Measurements from ENCODE around the gene RNPEPL1.

Gene RNPEPL1

DNA sequence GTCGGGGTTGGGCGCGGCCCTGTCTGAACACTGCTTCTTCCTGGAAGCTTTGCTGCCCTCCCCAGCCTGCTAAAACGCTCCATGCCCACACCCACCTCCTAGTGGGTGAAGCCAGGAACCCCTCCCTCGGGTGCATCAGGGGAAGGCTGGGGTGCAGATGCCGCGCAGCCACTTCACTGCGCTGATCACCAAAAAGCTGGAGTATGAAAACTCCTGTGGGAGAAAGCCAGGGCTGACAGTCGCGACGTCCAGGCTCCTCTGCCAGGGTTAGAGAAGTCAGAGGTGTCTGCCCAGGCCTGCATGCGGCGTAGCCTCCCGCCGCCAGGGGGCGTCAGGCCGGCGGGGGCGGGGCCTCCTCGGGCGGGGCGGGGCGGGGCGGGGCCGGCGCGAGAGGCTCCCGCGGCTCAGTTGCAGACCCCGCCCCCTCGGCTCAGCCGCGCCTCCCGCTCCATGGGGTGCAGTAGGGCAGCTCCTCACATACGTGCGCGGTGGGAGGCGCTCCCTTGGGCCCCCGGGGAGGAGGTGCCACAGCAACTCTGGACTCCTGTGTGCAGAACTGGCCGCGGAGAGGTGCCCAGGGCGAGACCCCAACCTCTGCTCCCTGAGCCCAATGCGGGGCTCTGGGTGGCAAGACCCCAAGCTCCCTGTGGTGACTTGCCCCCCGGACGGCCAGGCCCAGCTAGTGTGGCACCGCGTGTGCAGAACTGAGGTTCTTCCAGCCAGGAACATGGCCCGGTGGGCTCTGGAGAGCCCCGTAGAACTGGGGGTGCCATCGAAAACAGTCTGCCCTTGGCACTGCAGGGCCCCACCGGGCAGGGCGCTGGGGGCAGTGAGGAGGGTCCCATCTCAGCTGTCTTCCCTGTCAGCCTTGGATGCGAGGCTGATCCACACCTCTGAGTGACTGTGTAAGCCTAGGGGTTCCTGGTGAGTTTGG lies 1.8 kb upstream of the RNPEPL1 start:
- H3K27me3 ChIP-seq (ENCODE audit: control insufficient read depth in 3 of 3, insufficient read depth in 3 of 3, low read depth in 1 of 3, low read length in 3 of 3), result peaks cover 0 to 32% (median 16%) of the 10 kb centered on the region in 3 experiments
- peaks cover 0 to 8% of the 10 kb centered on the region in 2 donors for H3K36me3 ChIP-seq (replicated peaks in 1 of 2; ENCODE audit: control insufficient read depth in 2 of 2, insufficient read depth in 2 of 2, low read length in 2 of 2)
- H3K23ac ChIP-seq (ENCODE audit: low read depth, low read length, poor library complexity), result peak overlapping the region; percentile 93
- WGBS, 2 donors (ENCODE audit: extremely low coverage in 2 of 2, insufficient read length in 2 of 2, insufficient replicate concordance in 1 of 2), result no CpG with 5 or more reads among the region's 53 CpGs
- H3K79me1 ChIP-seq (ENCODE audit: low read depth, low read length), result peaks cover 2% of the 10 kb centered on the region
- peak overlapping the region; percentile 52 for H3K4me2 ChIP-seq (ENCODE audit: insufficient read depth, low read length, poor library complexity, severe bottlenecking)
- peak overlapping the region; percentile 96 for H3K4ac ChIP-seq (ENCODE audit: low read length)
- H3K14ac ChIP-seq (ENCODE audit: low read length), result peak overlapping the region; percentile 4
- H2BK5ac ChIP-seq (ENCODE audit: low read length), result peak overlapping the region; percentile 87
- no peak overlapping the region for H4K8ac ChIP-seq (ENCODE audit: low read depth, low read length)
- peak overlapping the region; percentile 53 for H4K91ac ChIP-seq (ENCODE audit: low read depth, low read length, poor library complexity)
- H3K4me3 ChIP-seq (ENCODE audit: low read length in 2 of 2), result peak overlapping the region; percentile 4 to 57
- H3K27ac ChIP-seq (replicated peaks; ENCODE audit: low read length), result no peak overlapping the region
- peak overlapping the region; percentile 97 for H2BK15ac ChIP-seq (ENCODE audit: low read length)
- H2AFZ ChIP-seq (ENCODE audit: low read length), result peak overlapping the region; percentile 92
- H3K18ac ChIP-seq (ENCODE audit: low read length), result peak overlapping the region; percentile 96
- peak overlapping the region; percentile 72 for H3K9ac ChIP-seq (ENCODE audit: low read depth, low read length, poor library complexity)
- H2AK5ac ChIP-seq (ENCODE audit: low read depth, low read length), result peak overlapping the region; percentile 98
- H3K9me3 ChIP-seq (replicated peaks in 1 of 2; ENCODE audit: control insufficient read depth in 2 of 2, insufficient read depth in 1 of 2, low read depth in 1 of 2, low read length in 2 of 2), result peaks cover 0 to 4% of the 10 kb centered on the region in 2 donors
- peak overlapping the region; percentile 94 for H2BK12ac ChIP-seq (ENCODE audit: low read length)
- H2BK120ac ChIP-seq (ENCODE audit: low read depth, low read length), result peak overlapping the region; percentile 74
- DNase-seq (ENCODE audit: low spot score), result peak; percentile 73
- H3K4me1 ChIP-seq (ENCODE audit: control insufficient read depth in 2 of 2, insufficient read depth in 1 of 2, low read depth in 1 of 2, low read length in 2 of 2), result peaks cover 25 to 28% of the 10 kb centered on the region in 2 donors

DNA sequence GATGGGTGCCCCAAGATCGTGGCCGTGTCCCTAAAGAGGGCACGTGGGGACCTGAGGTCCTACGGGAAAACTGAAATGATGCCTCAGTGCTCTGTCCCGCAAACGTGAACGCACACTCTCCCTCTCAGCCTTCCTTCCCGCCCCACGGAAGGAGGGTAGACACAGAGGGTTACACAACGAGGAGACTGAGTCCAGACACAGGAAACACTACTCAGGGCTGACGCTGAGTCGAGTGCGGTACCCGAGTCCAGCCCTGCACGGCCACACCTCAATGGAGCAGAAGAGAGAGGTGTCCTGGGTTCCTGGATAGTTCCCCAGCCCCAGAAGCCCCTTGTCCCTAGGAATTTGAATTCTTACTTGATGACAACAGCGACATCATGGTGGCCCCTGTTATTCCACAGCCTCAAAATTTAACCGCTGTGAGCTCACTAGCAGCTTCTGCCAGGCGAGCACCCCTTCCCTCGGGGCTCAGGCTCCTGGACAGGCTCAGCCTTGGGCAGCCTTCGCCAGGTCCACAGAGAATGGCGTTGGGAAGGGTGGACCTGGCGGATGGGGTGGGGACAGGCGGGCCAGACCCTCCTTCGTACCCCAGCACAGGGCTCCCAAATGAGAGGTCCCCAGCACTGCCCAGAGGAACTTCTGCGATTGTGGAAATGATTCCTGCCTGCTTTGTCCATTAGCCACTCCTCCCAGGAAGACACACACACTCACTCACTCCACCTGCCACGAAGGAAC lies 980 bp upstream of the RNPEPL1 start:
- H2BK15ac ChIP-seq (ENCODE audit: low read length), result peak overlapping the region; percentile 97
- H3K79me1 ChIP-seq (ENCODE audit: low read depth, low read length), result peaks cover 2% of the 10 kb centered on the region
- peaks cover 0 to 32% (median 16%) of the 10 kb centered on the region in 3 experiments for H3K27me3 ChIP-seq (ENCODE audit: control insufficient read depth in 3 of 3, insufficient read depth in 3 of 3, low read depth in 1 of 3, low read length in 3 of 3)
- H2BK5ac ChIP-seq (ENCODE audit: low read length), result peak overlapping the region; percentile 87
- no peak overlapping the region for H4K8ac ChIP-seq (ENCODE audit: low read depth, low read length)
- H2AFZ ChIP-seq (ENCODE audit: low read length), result peak overlapping the region; percentile 97
- no peak overlapping the region for H3K27ac ChIP-seq (replicated peaks; ENCODE audit: low read length)
- peak overlapping the region; percentile 96 for H3K18ac ChIP-seq (ENCODE audit: low read length)
- H2BK12ac ChIP-seq (ENCODE audit: low read length), result peak overlapping the region; percentile 94
- H3K4ac ChIP-seq (ENCODE audit: low read length), result peak overlapping the region; percentile 53
- H3K9ac ChIP-seq (ENCODE audit: low read depth, low read length, poor library complexity), result peak overlapping the region; percentile 88
- no CpG with 5 or more reads among the region's 26 CpGs for WGBS, 2 donors (ENCODE audit: extremely low coverage in 2 of 2, insufficient read length in 2 of 2, insufficient replicate concordance in 1 of 2)
- H3K4me1 ChIP-seq (ENCODE audit: control insufficient read depth in 2 of 2, insufficient read depth in 1 of 2, low read depth in 1 of 2, low read length in 2 of 2), result peaks cover 25% of the 10 kb centered on the region in 2 donors
- peak overlapping the region; percentile 93 for H3K23ac ChIP-seq (ENCODE audit: low read depth, low read length, poor library complexity)
- peak overlapping the region; percentile 98 for H2AK5ac ChIP-seq (ENCODE audit: low read depth, low read length)
- peak overlapping the region; percentile 71 for H3K14ac ChIP-seq (ENCODE audit: low read length)
- DNase-seq (ENCODE audit: low spot score), result no peak
- no peak overlapping the region for H4K91ac ChIP-seq (ENCODE audit: low read depth, low read length, poor library complexity)
- peak overlapping the region; percentile 57 to 78 for H3K4me3 ChIP-seq (ENCODE audit: low read length in 2 of 2)
- H3K4me2 ChIP-seq (ENCODE audit: insufficient read depth, low read length, poor library complexity, severe bottlenecking), result peak overlapping the region; percentile 66
- H2BK120ac ChIP-seq (ENCODE audit: low read depth, low read length), result peak overlapping the region; percentile 74
- H3K9me3 ChIP-seq (replicated peaks in 1 of 2; ENCODE audit: control insufficient read depth in 2 of 2, insufficient read depth in 1 of 2, low read depth in 1 of 2, low read length in 2 of 2), result peaks cover 0 to 4% of the 10 kb centered on the region in 2 donors
- peaks cover 0 to 11% of the 10 kb centered on the region in 2 donors for H3K36me3 ChIP-seq (replicated peaks in 1 of 2; ENCODE audit: control insufficient read depth in 2 of 2, insufficient read depth in 2 of 2, low read length in 2 of 2)

DNA sequence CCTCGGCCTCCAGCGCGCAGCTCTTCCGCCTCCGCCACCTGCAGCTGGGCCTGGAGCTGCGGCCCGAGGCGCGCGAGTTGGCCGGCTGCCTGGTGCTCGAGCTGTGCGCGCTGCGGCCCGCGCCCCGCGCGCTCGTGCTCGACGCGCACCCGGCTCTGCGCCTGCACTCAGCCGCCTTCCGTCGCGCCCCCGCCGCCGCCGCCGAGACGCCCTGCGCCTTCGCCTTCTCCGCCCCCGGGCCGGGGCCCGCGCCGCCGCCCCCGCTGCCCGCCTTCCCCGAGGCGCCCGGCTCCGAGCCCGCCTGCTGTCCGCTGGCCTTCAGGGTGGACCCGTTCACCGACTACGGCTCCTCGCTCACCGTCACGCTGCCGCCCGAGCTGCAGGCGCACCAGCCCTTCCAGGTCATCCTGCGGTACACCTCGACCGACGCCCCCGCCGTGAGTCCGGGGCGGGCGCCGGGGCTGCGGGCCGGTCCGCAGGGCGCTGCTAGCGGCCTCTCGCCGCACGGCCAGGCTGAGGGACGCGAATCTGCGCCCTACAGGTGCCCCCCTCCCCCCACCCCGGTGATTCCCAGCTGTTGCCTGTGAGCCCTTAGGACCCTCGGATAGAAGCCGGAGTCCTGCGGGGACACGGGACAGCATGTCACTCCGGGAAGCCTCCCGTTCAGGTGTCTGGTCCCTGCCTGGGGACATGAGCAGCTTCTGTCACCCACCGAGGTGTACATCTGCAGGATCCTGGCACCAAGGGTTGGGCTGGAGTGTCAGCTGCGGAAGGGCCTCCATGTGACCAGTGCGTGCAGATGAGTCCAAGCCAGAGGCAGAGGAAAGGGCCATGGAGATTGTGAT lies 616 bp downstream of the RNPEPL1 start:
- Histone ChIP-seq H2AFZ (ENCODE audit: low read length) (peak overlapping the region; percentile 88), H3K27ac (replicated peaks; ENCODE audit: low read length) (no peak overlapping the region), H3K4me3 (ENCODE audit: low read length in 2 of 2) (peak overlapping the region; percentile 57 to 90), H3K23ac (ENCODE audit: low read depth, low read length, poor library complexity) (peak overlapping the region; percentile 37), H3K18ac (ENCODE audit: low read length) (peak overlapping the region; percentile 83), H3K14ac (ENCODE audit: low read length) (peak overlapping the region; percentile 39), H2BK5ac (ENCODE audit: low read length) (peak overlapping the region; percentile 39), H2BK120ac (ENCODE audit: low read depth, low read length) (no peak overlapping the region), H4K8ac (ENCODE audit: low read depth, low read length) (peak overlapping the region; percentile 43), H3K4me1 (ENCODE audit: control insufficient read depth in 2 of 2, insufficient read depth in 1 of 2, low read depth in 1 of 2, low read length in 2 of 2) (peaks cover 25% of the 10 kb centered on the region in 2 donors), H3K27me3 (ENCODE audit: control insufficient read depth in 3 of 3, insufficient read depth in 3 of 3, low read depth in 1 of 3, low read length in 3 of 3) (peaks cover 0 to 32% (median 16%) of the 10 kb centered on the region in 3 experiments), H3K9ac (ENCODE audit: low read depth, low read length, poor library complexity) (peak overlapping the region; percentile 92), H3K4ac (ENCODE audit: low read length) (no peak overlapping the region), H2BK15ac (ENCODE audit: low read length) (peak overlapping the region; percentile 16), H3K4me2 (ENCODE audit: insufficient read depth, low read length, poor library complexity, severe bottlenecking) (peak overlapping the region; percentile 94), H2BK12ac (ENCODE audit: low read length) (peak overlapping the region; percentile 73), H2AK5ac (ENCODE audit: low read depth, low read length) (no peak overlapping the region), H3K36me3 (replicated peaks in 1 of 2; ENCODE audit: control insufficient read depth in 2 of 2, insufficient read depth in 2 of 2, low read length in 2 of 2) (peaks cover 0 to 4% of the 10 kb centered on the region in 2 donors), H3K9me3 (replicated peaks in 1 of 2; ENCODE audit: control insufficient read depth in 2 of 2, insufficient read depth in 1 of 2, low read depth in 1 of 2, low read length in 2 of 2) (peaks cover 0 to 4% of the 10 kb centered on the region in 2 donors), H4K91ac (ENCODE audit: low read depth, low read length, poor library complexity) (peak overlapping the region; percentile 5), H3K79me1 (ENCODE audit: low read depth, low read length) (peaks cover 2% of the 10 kb centered on the region)
- whole genome bisulfite sequencing, 2 donors (ENCODE audit: extremely low coverage in 2 of 2, insufficient read length in 2 of 2, insufficient replicate concordance in 1 of 2), result no CpG with 5 or more reads among the region's 93 CpGs
- DNase-seq (ENCODE audit: low spot score), result no peak
